DOHH2 (cell line): Measurements from ENCODE around the gene FCGBP.

Experiments used
- CTCF ChIP-seq: fragments of 200-600 bp; sonication (generic); IDR thresholded peaks from one replicate; pipeline ENCODE4 v1.5.1; 2014; ENCODE audit warnings: antibody characterized with exemption, mild to moderate bottlenecking, low read depth, low read length; ENCODE audit not compliant: poor library complexity, severe bottlenecking
- EZH2phosphoT487 ChIP-seq: fragments of 200-600 bp; sonication (generic); IDR thresholded peaks from 2 replicates; pipeline ENCODE4 v1.6.1; 2017; ENCODE audit warnings: borderline replicate concordance, mild to moderate bottlenecking, antibody characterized with exemption, low read length, moderate library complexity, mixed read lengths

- TF ChIP-seq CTCF (no peak), EZH2phosphoT487 (no peak)
These were observed 5.1 kb upstream of the FCGBP start for GRCh38 chr19:39939556-39939955.
